Stimulated activated naive CD4-positive, alpha-beta T cell treated with Interleukin-2 at 50 U/mL for 16 hours (primary cell): ENCODE measurements around the gene DYNC1I2.

ENCODE experiments used
- DNase-seq: peaks from one replicate; lab custom pipeline; 2025; lab: John Stamatoyannopoulos, UW

The DYNC1I2 gene

GRCh38 chr2:171687287-171688128 lies at the start of gene DYNC1I2:
DYNC1I2 (plus strand) TSS chr2:171687469; CDS start chr2:171690156, 2,687 bp downstream.
- peak; percentile 76 for DNase-seq

- no peak for DNase-seq
Measured at GRCh38 chr2:171651667-171652415, 35.4 kb upstream of the DYNC1I2 start.

GRCh38 chr2:171652416-171652785 lies 34.9 kb upstream of the DYNC1I2 start:
- DNase-seq: no peak

GRCh38 chr2:171655586-171655985 lies 31.7 kb upstream of the DYNC1I2 start:
- DNase-seq: no peak

- DNase-seq: no peak
Measured at GRCh38 chr2:171667041-171667440, 20.2 kb upstream of the DYNC1I2 start.

GRCh38 chr2:171668183-171668582 lies 19.1 kb upstream of the DYNC1I2 start:
- no peak for DNase-seq

GRCh38 chr2:171669121-171669520 lies 18.1 kb upstream of the DYNC1I2 start:
- no peak for DNase-seq

- DNase-seq: no peak
Measured at GRCh38 chr2:171670655-171671054, 16.6 kb upstream of the DYNC1I2 start.

GRCh38 chr2:171671867-171672266 lies 15.4 kb upstream of the DYNC1I2 start:
- no peak for DNase-seq

- DNase-seq: no peak
Measured at GRCh38 chr2:171673905-171674304, 13.4 kb upstream of the DYNC1I2 start.

GRCh38 chr2:171675810-171676345 lies 11.4 kb upstream of the DYNC1I2 start:
- DNase-seq: no peak

GRCh38 chr2:171678619-171679018 lies 8.7 kb upstream of the DYNC1I2 start:
- DNase-seq: no peak

GRCh38 chr2:171688129-171688465 lies 828 bp downstream of the DYNC1I2 start:
- no peak for DNase-seq

- no peak for DNase-seq
Measured at GRCh38 chr2:171692331-171692730, 5.1 kb downstream of the DYNC1I2 start.

- no peak for DNase-seq
Measured at GRCh38 chr2:171702781-171703556, 15.7 kb downstream of the DYNC1I2 start.

- DNase-seq: no peak
Measured at GRCh38 chr2:171703574-171704347, 16.5 kb downstream of the DYNC1I2 start.

- DNase-seq: no peak
Measured at GRCh38 chr2:171706152-171706803, 19.0 kb downstream of the DYNC1I2 start.

- no peak for DNase-seq
Measured at GRCh38 chr2:171707752-171708151, 20.5 kb downstream of the DYNC1I2 start.

- DNase-seq: no peak
Measured at GRCh38 chr2:171709011-171709685, 21.9 kb downstream of the DYNC1I2 start.

- no peak for DNase-seq
Measured at GRCh38 chr2:171711351-171711750, 24.1 kb downstream of the DYNC1I2 start.
